ENCODE measurements around the gene KCNF1. TPM values are rescaled to one million over a fixed set of nuclear protein-coding genes. Genes with fewer than 3 reads are reported as not detected.

The KCNF1 gene
- total RNA-seq, 3 donors from 2014 or later, result 0.29 to 0.66 TPM; not detected in 1

GRCh38 chr2:10921525-10921924, 9.8 kb downstream of the KCNF1 start:
- intact Hi-C loops (cut with DNase I; ENCODE audit: low total_unique reads), result no loop called here
- Histone ChIP-seq H3K9me3 (no peaks in the 10 kb centered on the region), H3K27me3 (peaks cover 0 to 15% of the 10 kb centered on the region in 2 donors), H3K36me3 (no peaks in the 10 kb centered on the region), H3K4me3 (no peak overlapping the region), H3K27ac (no peak overlapping the region), H3K4me1 (no peaks in the 10 kb centered on the region)
- no peak for DNase-seq (ENCODE audit: low spot score in 2 of 2)
- no peak for TF ChIP-seq CTCF (IDR thresholded peaks at IDR 0.05)
- TF ChIP-seq POLR2AphosphoS5 (IDR thresholded peaks at IDR 0.05), result no peak
- TF ChIP-seq POLR2A (IDR thresholded peaks at IDR 0.05), result no peak

- DNase-seq (ENCODE audit: low spot score in 2 of 2), result no peak
- intact Hi-C loops (cut with DNase I; ENCODE audit: low total_unique reads), result no loop called here
Measured at GRCh38 chr2:10922307-10923007, 10.7 kb downstream of the KCNF1 start.

GRCh38 chr2:10923008-10923375, 11.3 kb downstream of the KCNF1 start:
- TF ChIP-seq CTCF (IDR thresholded peaks at IDR 0.05), result no peak
- no peak for TF ChIP-seq POLR2A (IDR thresholded peaks at IDR 0.05)
- no peak for TF ChIP-seq POLR2AphosphoS5 (IDR thresholded peaks at IDR 0.05)
- Histone ChIP-seq H3K27ac (no peak overlapping the region), H3K36me3 (no peaks in the 10 kb centered on the region), H3K9me3 (no peaks in the 10 kb centered on the region), H3K4me3 (no peak overlapping the region), H3K27me3 (peaks cover 0 to 15% of the 10 kb centered on the region in 2 donors), H3K4me1 (no peaks in the 10 kb centered on the region)
- no peak for DNase-seq (ENCODE audit: low spot score in 2 of 2)
- intact Hi-C loops (cut with DNase I; ENCODE audit: low total_unique reads), result no loop called here

More at GRCh38 chr2:10922307-10923007, 10.7 kb downstream of the KCNF1 start:
- H3K36me3 ChIP-seq, result no peaks in the 10 kb centered on the region
- H3K4me1 ChIP-seq, result no peaks in the 10 kb centered on the region
- peaks cover 0 to 15% of the 10 kb centered on the region in 2 donors for H3K27me3 ChIP-seq
- TF ChIP-seq POLR2A (IDR thresholded peaks at IDR 0.05) (no peak), CTCF (IDR thresholded peaks at IDR 0.05) (no peak), POLR2AphosphoS5 (IDR thresholded peaks at IDR 0.05) (no peak)
- H3K4me3 ChIP-seq, result no peak overlapping the region
- H3K9me3 ChIP-seq, result no peaks in the 10 kb centered on the region
- no peak overlapping the region for H3K27ac ChIP-seq

GRCh38 chr2:10923965-10924364, 12.2 kb downstream of the KCNF1 start:
- H3K4me3 ChIP-seq, result no peak overlapping the region
- no peak overlapping the region for H3K27ac ChIP-seq
- DNase-seq (ENCODE audit: low spot score in 2 of 2), result no peak
- intact Hi-C loops (cut with DNase I; ENCODE audit: low total_unique reads), result no loop called here
- TF ChIP-seq CTCF (IDR thresholded peaks at IDR 0.05) (no peak), POLR2AphosphoS5 (IDR thresholded peaks at IDR 0.05) (no peak), POLR2A (IDR thresholded peaks at IDR 0.05) (no peak)
- H3K9me3 ChIP-seq, result no peaks in the 10 kb centered on the region
- H3K36me3 ChIP-seq, result no peaks in the 10 kb centered on the region
- no peaks in the 10 kb centered on the region for H3K4me1 ChIP-seq
- H3K27me3 ChIP-seq, result peaks cover 0 to 15% of the 10 kb centered on the region in 2 donors

GRCh38 chr2:10924441-10924840, 12.7 kb downstream of the KCNF1 start:
- intact Hi-C loops (cut with DNase I; ENCODE audit: low total_unique reads), result no loop called here
- no peak for DNase-seq (ENCODE audit: low spot score in 2 of 2)
- TF ChIP-seq CTCF (IDR thresholded peaks at IDR 0.05) (no peak), POLR2A (IDR thresholded peaks at IDR 0.05) (no peak), POLR2AphosphoS5 (IDR thresholded peaks at IDR 0.05) (no peak)

More at GRCh38 chr2:10924441-10924840, 12.7 kb downstream of the KCNF1 start:
- no peaks in the 10 kb centered on the region for H3K4me1 ChIP-seq
- H3K9me3 ChIP-seq, result no peaks in the 10 kb centered on the region
- H3K36me3 ChIP-seq, result no peaks in the 10 kb centered on the region
- H3K27me3 ChIP-seq, result peaks cover 0 to 15% of the 10 kb centered on the region in 2 donors
- no peak overlapping the region for H3K27ac ChIP-seq
- H3K4me3 ChIP-seq, result no peak overlapping the region
